ENCODE measurements around the gene TCEA3.

DNA sequence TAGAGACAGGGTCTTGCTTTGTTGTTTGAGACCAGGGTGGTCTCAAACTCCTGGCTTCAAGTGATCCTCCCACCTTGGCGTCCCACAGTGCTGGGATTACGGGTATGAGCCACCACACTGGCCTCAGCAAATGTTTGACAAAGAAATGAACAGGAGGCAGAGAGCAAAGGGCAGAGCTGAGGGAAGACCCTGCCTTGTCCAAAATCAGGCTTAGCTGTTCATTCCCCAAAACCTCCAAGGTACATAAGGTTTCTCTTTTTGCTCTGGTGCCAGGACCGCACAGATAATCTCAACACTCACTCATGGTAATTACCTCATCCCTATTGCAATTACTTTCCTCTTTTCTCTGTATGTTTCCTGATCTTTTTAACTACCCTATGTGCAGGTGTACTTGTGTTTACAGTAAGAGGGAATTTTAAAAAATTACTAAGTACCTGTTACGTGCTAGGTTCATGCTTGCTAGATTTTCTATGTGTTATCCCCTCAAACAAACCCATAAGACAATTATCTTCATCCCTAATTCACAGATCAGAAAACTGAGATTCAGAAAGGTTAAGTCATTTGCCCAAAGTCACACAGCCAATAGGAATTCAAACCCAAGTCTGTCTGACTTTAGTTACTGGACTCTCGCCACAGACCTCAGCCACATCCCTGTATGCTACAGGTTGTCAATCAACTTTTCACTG lies 47.9 kb upstream of the TCEA3 start:
- TF ChIP-seq POLR2A (IDR thresholded peaks at IDR 0.05), result no peak
- TF ChIP-seq, protein P1, sequence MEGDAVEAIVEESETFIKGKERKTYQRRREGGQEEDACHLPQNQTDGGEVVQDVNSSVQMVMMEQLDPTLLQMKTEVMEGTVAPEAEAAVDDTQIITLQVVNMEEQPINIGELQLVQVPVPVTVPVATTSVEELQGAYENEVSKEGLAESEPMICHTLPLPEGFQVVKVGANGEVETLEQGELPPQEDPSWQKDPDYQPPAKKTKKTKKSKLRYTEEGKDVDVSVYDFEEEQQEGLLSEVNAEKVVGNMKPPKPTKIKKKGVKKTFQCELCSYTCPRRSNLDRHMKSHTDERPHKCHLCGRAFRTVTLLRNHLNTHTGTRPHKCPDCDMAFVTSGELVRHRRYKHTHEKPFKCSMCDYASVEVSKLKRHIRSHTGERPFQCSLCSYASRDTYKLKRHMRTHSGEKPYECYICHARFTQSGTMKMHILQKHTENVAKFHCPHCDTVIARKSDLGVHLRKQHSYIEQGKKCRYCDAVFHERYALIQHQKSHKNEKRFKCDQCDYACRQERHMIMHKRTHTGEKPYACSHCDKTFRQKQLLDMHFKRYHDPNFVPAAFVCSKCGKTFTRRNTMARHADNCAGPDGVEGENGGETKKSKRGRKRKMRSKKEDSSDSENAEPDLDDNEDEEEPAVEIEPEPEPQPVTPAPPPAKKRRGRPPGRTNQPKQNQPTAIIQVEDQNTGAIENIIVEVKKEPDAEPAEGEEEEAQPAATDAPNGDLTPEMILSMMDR (IDR thresholded peaks at IDR 0.05), result no peak
